Measurements from ENCODE around the gene DSCAML1. TPM values are rescaled to one million over a fixed set of nuclear protein-coding genes. Genes with fewer than 3 reads are reported as not detected.

DSCAML1 gene
- total RNA-seq, 4 donors from 2014 or later: 0.54 to 1.8 (median 0.99) TPM

- Histone ChIP-seq H3K27me3 (no peaks in the 10 kb centered on the region), H3K4me1 (peaks cover 0 to 10% of the 10 kb centered on the region in 2 donors), H3K4me3 (replicated peaks in 1 of 3) (no peak overlapping the region), H3K36me3 (no peaks in the 10 kb centered on the region), H3K27ac (no peak overlapping the region), H3K9me3 (no peaks in the 10 kb centered on the region)
- intact Hi-C loops (cut with DNase I): no loop called here
- WGBS, 2 donors: 96 to 98% methylated on average over 13 of the region's 13 CpGs
- TF ChIP-seq POLR2A (IDR thresholded peaks at IDR 0.05): no peak
- no peak for TF ChIP-seq CTCF (IDR thresholded peaks at IDR 0.05)
- no peak for DNase-seq
These were observed 311.0 kb downstream of the DSCAML1 start for GRCh38 chr11:117486059-117486458.

GRCh38 chr11:117484156-117484555 lies 312.9 kb downstream of the DSCAML1 start:
- no peaks in the 10 kb centered on the region for H3K36me3 ChIP-seq
- no peak for DNase-seq
- no peaks in the 10 kb centered on the region for H3K27me3 ChIP-seq
- H3K9me3 ChIP-seq: no peaks in the 10 kb centered on the region
- 72 to 73% methylated on average over 9 of the region's 9 CpGs for WGBS, 2 donors
- peaks cover 2 to 14% of the 10 kb centered on the region in 2 donors for H3K4me1 ChIP-seq
- intact Hi-C loops (cut with DNase I): no loop called here
- H3K4me3 ChIP-seq (replicated peaks in 1 of 3): no peak overlapping the region
- no peak overlapping the region for H3K27ac ChIP-seq
- TF ChIP-seq POLR2A (IDR thresholded peaks at IDR 0.05) (no peak), CTCF (IDR thresholded peaks at IDR 0.05) (no peak)

GRCh38 chr11:117483372-117483771 lies 313.6 kb downstream of the DSCAML1 start:
- Histone ChIP-seq H3K9me3 (no peaks in the 10 kb centered on the region), H3K4me3 (replicated peaks in 1 of 3) (no peak overlapping the region), H3K27me3 (no peaks in the 10 kb centered on the region), H3K27ac (no peak overlapping the region), H3K36me3 (no peaks in the 10 kb centered on the region), H3K4me1 (peaks cover 7 to 17% of the 10 kb centered on the region in 2 donors)
- TF ChIP-seq POLR2A (IDR thresholded peaks at IDR 0.05) (no peak), CTCF (IDR thresholded peaks at IDR 0.05) (no peak)
- WGBS, 2 donors: 91 to 94% methylated on average over 5 of the region's 5 CpGs
- DNase-seq: no peak
- intact Hi-C loops (cut with DNase I): no loop called here

- WGBS, 2 donors: 84 to 89% methylated on average over 8 of the region's 8 CpGs
- intact Hi-C loops (cut with DNase I): no loop called here
- TF ChIP-seq CTCF (IDR thresholded peaks at IDR 0.05): no peak
- TF ChIP-seq POLR2A (IDR thresholded peaks at IDR 0.05): no peak
These were observed 314.1 kb downstream of the DSCAML1 start for GRCh38 chr11:117482881-117483280.

GRCh38 chr11:117481885-117482284 lies 315.1 kb downstream of the DSCAML1 start:
- H3K27me3 ChIP-seq: no peaks in the 10 kb centered on the region
- 94 to 95% methylated on average over 11 to 23 of the region's 23 CpGs for WGBS, 2 donors
- intact Hi-C loops (cut with DNase I): no loop called here
- no peak for DNase-seq
- peaks cover 7 to 11% of the 10 kb centered on the region in 2 donors for H3K4me1 ChIP-seq
- TF ChIP-seq POLR2A (IDR thresholded peaks at IDR 0.05): no peak
- TF ChIP-seq CTCF (IDR thresholded peaks at IDR 0.05): no peak
- no peaks in the 10 kb centered on the region for H3K36me3 ChIP-seq
- no peaks in the 10 kb centered on the region for H3K9me3 ChIP-seq
- H3K4me3 ChIP-seq (replicated peaks in 1 of 3): no peak overlapping the region
- no peak overlapping the region for H3K27ac ChIP-seq

More at GRCh38 chr11:117482881-117483280, 314.1 kb downstream of the DSCAML1 start:
- no peak overlapping the region for H3K4me3 ChIP-seq (replicated peaks in 1 of 3)
- H3K27me3 ChIP-seq: no peaks in the 10 kb centered on the region
- H3K36me3 ChIP-seq: no peaks in the 10 kb centered on the region
- H3K9me3 ChIP-seq: no peaks in the 10 kb centered on the region
- H3K4me1 ChIP-seq: peaks cover 7 to 12% of the 10 kb centered on the region in 2 donors
- no peak overlapping the region for H3K27ac ChIP-seq
- no peak for DNase-seq
